Measurements from ENCODE around the gene PITPNM1. TPM values are rescaled to one million over a fixed set of nuclear protein-coding genes. Genes with fewer than 3 reads are reported as not detected.

PITPNM1 gene
- total and polyA plus RNA-seq, 9 donors: 4.9 to 11.6 (median 8.4) TPM

GRCh38 chr11:67495234-67496005 lies 9.7 kb downstream of the PITPNM1 start:
- no peak overlapping the region for H3K4me3 ChIP-seq (ENCODE audit: low read length)
- no peak overlapping the region for H3K27ac ChIP-seq (ENCODE audit: low read length)
- 89% methylated on average over 11 of the region's 16 CpGs for WGBS (ENCODE audit: insufficient coverage)
- no peaks in the 10 kb centered on the region for H3K9me3 ChIP-seq (replicated peaks; ENCODE audit: control insufficient read depth, low read depth, low read length)
- no peaks in the 10 kb centered on the region for H3K27me3 ChIP-seq (ENCODE audit: control insufficient read depth, insufficient read depth, low read length)
- DNase-seq: no peak
- peaks cover 49% of the 10 kb centered on the region for H3K36me3 ChIP-seq (ENCODE audit: control insufficient read depth, insufficient read depth, low read length)
- H3K4me1 ChIP-seq (ENCODE audit: control insufficient read depth, insufficient read depth, low read length): no peaks in the 10 kb centered on the region

DNA sequence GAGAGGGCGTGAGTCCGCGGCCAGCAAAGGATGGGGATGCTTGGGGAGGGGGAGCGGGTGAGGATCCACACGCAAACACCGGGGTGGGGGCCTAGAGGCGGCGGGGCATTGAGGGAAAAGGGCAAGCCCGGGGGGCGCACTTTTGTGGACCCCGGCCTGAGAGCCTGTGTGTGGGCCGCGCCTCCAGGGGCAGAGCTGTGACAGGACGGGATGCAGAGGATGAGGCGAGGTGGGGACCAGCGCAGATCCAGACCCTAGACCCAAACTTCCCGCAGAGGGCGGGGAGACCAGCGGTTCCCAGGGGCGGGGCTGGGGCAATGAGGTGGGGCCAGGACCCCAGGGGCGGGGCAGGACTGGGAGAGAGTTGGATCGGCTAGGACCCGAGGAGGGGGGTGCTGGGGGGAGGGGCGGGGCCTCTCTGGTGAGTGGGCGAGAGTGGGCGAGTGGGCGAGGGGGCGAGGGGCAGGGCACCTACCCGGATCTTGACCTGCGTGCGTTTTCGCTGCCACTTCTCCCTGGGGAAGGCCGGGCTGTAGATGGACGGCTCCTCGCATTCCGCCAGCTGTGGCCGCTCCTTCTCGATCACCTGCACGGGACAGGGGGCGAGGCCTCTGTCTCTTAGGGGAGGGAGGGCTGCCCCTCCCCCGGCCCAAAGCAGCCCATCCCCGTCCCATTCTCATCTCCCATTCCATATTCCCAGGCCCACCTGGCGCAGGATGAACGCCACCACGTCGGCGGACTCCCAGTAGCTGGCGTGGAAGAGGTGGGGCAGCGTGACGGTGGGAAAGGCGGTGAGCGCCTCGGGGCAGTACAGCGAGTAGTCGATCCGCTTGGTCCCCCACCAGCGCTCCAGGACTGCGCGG lies 10.6 kb downstream of the PITPNM1 start:
- WGBS (ENCODE audit: insufficient coverage): 89% methylated on average over 41 of the region's 59 CpGs
- Histone ChIP-seq H3K27ac (ENCODE audit: low read length) (no peak overlapping the region), H3K4me1 (ENCODE audit: control insufficient read depth, insufficient read depth, low read length) (no peaks in the 10 kb centered on the region), H3K27me3 (ENCODE audit: control insufficient read depth, insufficient read depth, low read length) (no peaks in the 10 kb centered on the region), H3K9me3 (replicated peaks; ENCODE audit: control insufficient read depth, low read depth, low read length) (no peaks in the 10 kb centered on the region), H3K36me3 (ENCODE audit: control insufficient read depth, insufficient read depth, low read length) (peaks cover 57% of the 10 kb centered on the region), H3K4me3 (ENCODE audit: low read length) (no peak overlapping the region)
- no peak for DNase-seq

DNA sequence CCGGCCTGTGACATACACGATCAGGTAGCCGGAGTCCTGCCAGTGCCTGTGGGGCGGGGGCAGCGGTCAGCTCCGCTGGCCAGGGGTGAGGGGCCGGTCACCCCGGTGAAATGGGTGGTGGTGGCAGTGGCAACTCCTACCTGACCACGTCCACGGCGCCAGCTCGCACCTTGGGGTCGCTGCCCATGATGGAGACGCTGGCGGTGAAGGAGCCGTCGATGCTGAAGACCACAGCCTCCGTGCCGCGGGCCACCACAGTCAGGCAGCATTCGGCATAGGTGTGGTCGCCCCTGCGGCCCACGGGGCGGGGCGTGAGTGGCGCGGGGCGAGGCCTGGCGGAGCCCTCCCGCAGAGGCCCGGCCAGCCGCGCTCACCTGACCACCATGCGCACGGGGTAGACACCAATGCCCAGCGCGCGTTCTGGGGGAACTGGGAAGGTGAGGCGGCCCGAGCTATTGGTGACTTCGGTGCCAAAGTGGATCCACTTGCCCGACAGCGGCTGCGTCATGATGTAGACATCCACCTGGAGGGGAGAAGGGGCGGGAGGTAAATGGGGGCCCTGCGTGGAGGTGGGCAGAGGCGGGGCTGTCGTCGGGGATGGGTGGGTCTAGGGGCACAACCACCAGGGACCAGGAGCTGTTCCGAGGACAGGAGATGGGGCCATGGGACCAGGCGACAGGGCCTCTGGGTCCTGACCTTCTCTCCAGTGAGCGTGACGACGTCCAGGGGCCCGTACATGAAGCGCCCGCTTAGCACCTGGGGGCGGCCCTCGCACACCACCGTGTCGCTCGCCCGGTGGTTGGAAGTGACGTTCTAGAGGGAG lies 11.4 kb downstream of the PITPNM1 start:
- Histone ChIP-seq H3K4me1 (ENCODE audit: control insufficient read depth, insufficient read depth, low read length) (no peaks in the 10 kb centered on the region), H3K27ac (ENCODE audit: low read length) (no peak overlapping the region), H3K4me3 (ENCODE audit: low read length) (no peak overlapping the region), H3K9me3 (replicated peaks; ENCODE audit: control insufficient read depth, low read depth, low read length) (no peaks in the 10 kb centered on the region), H3K36me3 (ENCODE audit: control insufficient read depth, insufficient read depth, low read length) (peaks cover 65% of the 10 kb centered on the region), H3K27me3 (ENCODE audit: control insufficient read depth, insufficient read depth, low read length) (no peaks in the 10 kb centered on the region)
- no peak for DNase-seq
- WGBS (ENCODE audit: insufficient coverage): 92% methylated on average over 62 of the region's 65 CpGs

- H3K36me3 ChIP-seq (ENCODE audit: control insufficient read depth, insufficient read depth, low read length): peaks cover 70% of the 10 kb centered on the region
Observed at GRCh38 chr11:67492801-67493547, 12.2 kb downstream of the PITPNM1 start.

GRCh38 chr11:67492069-67492727 lies 13.0 kb downstream of the PITPNM1 start:
- H3K4me3 ChIP-seq (ENCODE audit: low read length): no peak overlapping the region
- no peaks in the 10 kb centered on the region for H3K4me1 ChIP-seq (ENCODE audit: control insufficient read depth, insufficient read depth, low read length)
- H3K36me3 ChIP-seq (ENCODE audit: control insufficient read depth, insufficient read depth, low read length): peaks cover 70% of the 10 kb centered on the region
- H3K27me3 ChIP-seq (ENCODE audit: control insufficient read depth, insufficient read depth, low read length): no peaks in the 10 kb centered on the region
- DNase-seq: no peak
- WGBS (ENCODE audit: insufficient coverage): 79% methylated on average over 19 of the region's 19 CpGs
- H3K9me3 ChIP-seq (replicated peaks; ENCODE audit: control insufficient read depth, low read depth, low read length): no peaks in the 10 kb centered on the region
- no peak overlapping the region for H3K27ac ChIP-seq (ENCODE audit: low read length)

More at GRCh38 chr11:67492801-67493547, 12.2 kb downstream of the PITPNM1 start:
- Histone ChIP-seq H3K27ac (ENCODE audit: low read length) (no peak overlapping the region), H3K9me3 (replicated peaks; ENCODE audit: control insufficient read depth, low read depth, low read length) (no peaks in the 10 kb centered on the region), H3K27me3 (ENCODE audit: control insufficient read depth, insufficient read depth, low read length) (no peaks in the 10 kb centered on the region), H3K4me1 (ENCODE audit: control insufficient read depth, insufficient read depth, low read length) (no peaks in the 10 kb centered on the region), H3K4me3 (ENCODE audit: low read length) (no peak overlapping the region)
- no peak for DNase-seq
- 72% methylated on average over 31 of the region's 46 CpGs for WGBS (ENCODE audit: insufficient coverage)

- no peaks in the 10 kb centered on the region for H3K9me3 ChIP-seq (replicated peaks; ENCODE audit: control insufficient read depth, low read depth, low read length)
- H3K27me3 ChIP-seq (ENCODE audit: control insufficient read depth, insufficient read depth, low read length): no peaks in the 10 kb centered on the region
- peaks cover 71% of the 10 kb centered on the region for H3K36me3 ChIP-seq (ENCODE audit: control insufficient read depth, insufficient read depth, low read length)
- no peak overlapping the region for H3K4me3 ChIP-seq (ENCODE audit: low read length)
- H3K4me1 ChIP-seq (ENCODE audit: control insufficient read depth, insufficient read depth, low read length): no peaks in the 10 kb centered on the region
- 62% methylated on average over 18 of the region's 24 CpGs for WGBS (ENCODE audit: insufficient coverage)
- no peak for DNase-seq
- H3K27ac ChIP-seq (ENCODE audit: low read length): no peak overlapping the region
Observed at GRCh38 chr11:67491276-67492068, 13.7 kb downstream of the PITPNM1 start.

DNA sequence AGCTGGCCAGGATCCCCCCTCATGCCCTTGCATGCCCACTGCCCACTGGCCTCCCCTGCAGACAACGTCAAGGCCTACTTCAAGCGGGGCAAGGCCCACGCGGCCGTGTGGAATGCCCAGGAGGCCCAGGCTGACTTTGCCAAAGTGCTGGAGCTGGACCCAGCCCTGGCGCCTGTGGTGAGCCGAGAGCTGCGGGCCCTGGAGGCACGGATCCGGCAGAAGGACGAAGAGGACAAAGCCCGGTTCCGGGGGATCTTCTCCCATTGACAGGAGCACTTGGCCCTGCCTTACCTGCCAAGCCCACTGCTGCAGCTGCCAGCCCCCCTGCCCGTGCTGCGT lies 14.5 kb downstream of the PITPNM1 start:
- no peaks in the 10 kb centered on the region for H3K9me3 ChIP-seq (replicated peaks; ENCODE audit: control insufficient read depth, low read depth, low read length)
- 79% methylated on average over 13 of the region's 15 CpGs for WGBS (ENCODE audit: insufficient coverage)
- H3K27ac ChIP-seq (ENCODE audit: low read length): no peak overlapping the region
- H3K36me3 ChIP-seq (ENCODE audit: control insufficient read depth, insufficient read depth, low read length): peaks cover 74% of the 10 kb centered on the region
- no peaks in the 10 kb centered on the region for H3K27me3 ChIP-seq (ENCODE audit: control insufficient read depth, insufficient read depth, low read length)
- no peak overlapping the region for H3K4me3 ChIP-seq (ENCODE audit: low read length)
- no peak for DNase-seq
- H3K4me1 ChIP-seq (ENCODE audit: control insufficient read depth, insufficient read depth, low read length): no peaks in the 10 kb centered on the region

DNA sequence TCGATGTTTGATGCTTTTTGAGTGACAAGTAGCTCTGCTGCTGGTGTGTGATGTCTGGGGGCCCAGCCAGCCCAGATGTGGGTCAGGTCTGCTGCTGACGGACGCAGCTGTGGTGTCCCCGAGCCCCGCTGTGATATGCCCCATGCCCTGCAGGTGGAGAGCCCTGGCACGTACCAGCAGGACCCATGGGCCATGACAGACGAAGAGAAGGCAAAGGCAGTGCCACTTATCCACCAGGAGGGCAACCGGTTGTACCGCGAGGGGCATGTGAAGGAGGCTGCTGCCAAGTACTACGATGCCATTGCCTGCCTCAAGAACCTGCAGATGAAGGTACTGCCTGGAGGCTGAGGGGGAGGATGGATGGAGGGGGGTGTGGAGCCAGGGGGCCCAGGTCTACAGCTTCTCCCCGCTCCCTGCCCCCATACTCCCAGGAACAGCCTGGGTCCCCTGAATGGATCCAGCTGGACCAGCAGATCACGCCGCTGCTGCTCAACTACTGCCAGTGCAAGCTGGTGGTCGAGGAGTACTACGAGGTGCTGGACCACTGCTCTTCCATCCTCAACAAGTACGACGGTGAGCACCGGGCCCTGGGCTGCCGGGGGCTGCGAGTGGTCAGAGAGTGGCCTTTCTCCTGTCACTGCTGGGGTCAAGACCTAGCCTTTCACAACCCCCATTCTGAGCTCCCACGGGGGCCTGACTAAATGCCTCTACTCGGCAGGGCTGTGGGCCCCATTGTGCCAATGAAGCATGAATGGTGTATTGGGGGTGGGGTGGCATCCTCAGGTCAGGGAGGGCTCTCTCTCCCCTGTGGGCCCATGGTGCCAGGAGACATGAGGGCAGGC lies 15.1 kb downstream of the PITPNM1 start:
- Histone ChIP-seq H3K27me3 (ENCODE audit: control insufficient read depth, insufficient read depth, low read length) (no peaks in the 10 kb centered on the region), H3K36me3 (ENCODE audit: control insufficient read depth, insufficient read depth, low read length) (peaks cover 68% of the 10 kb centered on the region), H3K9me3 (replicated peaks; ENCODE audit: control insufficient read depth, low read depth, low read length) (no peaks in the 10 kb centered on the region), H3K4me1 (ENCODE audit: control insufficient read depth, insufficient read depth, low read length) (no peaks in the 10 kb centered on the region), H3K27ac (ENCODE audit: low read length) (no peak overlapping the region), H3K4me3 (ENCODE audit: low read length) (no peak overlapping the region)
- 85% methylated on average over 14 of the region's 23 CpGs for WGBS (ENCODE audit: insufficient coverage)
- no peak for DNase-seq

All from muscle of leg (tissue), 11 donors.